ENCODE data around the gene CD40LG.

GRCh38 chrX:136674270-136674985 is 26.5 kb downstream of the CD40LG start:
- TF ChIP-seq POLR2AphosphoS5 (IDR thresholded peaks at IDR 0.05) (no peak), CTCF (IDR thresholded peaks at IDR 0.05) (no peak), POLR2A (IDR thresholded peaks at IDR 0.05) (no peak)
